ENCODE data around the gene TMEM178A.

GRCh38 chr2:39743269-39743776 is 77.6 kb downstream of the TMEM178A start:
- TF ChIP-seq CTCF (IDR thresholded peaks at IDR 0.05 in 8 of 11, conservative IDR thresholded peaks at IDR 0.05 in 3 of 11) (no peak), POLR2AphosphoS5 (IDR thresholded peaks at IDR 0.05) (no peak)
